Activated B cell treated with CpG ODN at 0.5 μM for 24 hours (primary cell): ENCODE results near the gene SLIT3. TPM values are rescaled to one million over a fixed set of nuclear protein-coding genes. Genes with fewer than 3 reads are reported as not detected.

Source experiments
- ATAC-seq: fragments of 200-7000 bp; cut with Tn5 transposase; one replicate; pipeline ENCODE4 v1.10.0; 2021; ENCODE audit warnings: low read depth, mild to moderate bottlenecking, moderate library complexity
- CTCF ChIA-PET: fragments of 350-600 bp; sonication (Branson Sonifier 250); formaldehyde crosslinking; loops from one replicate; lab custom pipeline; 2021; ENCODE audit warnings: antibody characterized with exemption; lab: Charles Lee
- POLR2A ChIA-PET: fragments of 350-600 bp; sonication (Branson Sonifier 250); formaldehyde crosslinking; loops from one replicate; lab custom pipeline; 2021; ENCODE audit warnings: antibody characterized with exemption; lab: Charles Lee
- DNase-seq: peaks from one replicate; pipeline ENCODE4 v3.0.0; 2022
- H3K27ac Mint-ChIP-seq: one replicate; pipeline ENCODE4 v1.8.0; 2020; ENCODE audit warnings: mixed read lengths
- H3K27me3 Mint-ChIP-seq: one replicate; pipeline ENCODE4 v1.8.0; 2021; ENCODE audit warnings: mixed read lengths
- H3K36me3 Mint-ChIP-seq: one replicate; pipeline ENCODE4 v1.8.0; 2021; ENCODE audit warnings: low read depth, mixed read lengths
- H3K4me1 Mint-ChIP-seq: one replicate; pipeline ENCODE4 v1.8.0; 2021; ENCODE audit warnings: mixed read lengths
- H3K4me3 Mint-ChIP-seq: one replicate; pipeline ENCODE4 v1.8.0; 2020; ENCODE audit warnings: mild to moderate bottlenecking, mixed read lengths
- H3K9me3 Mint-ChIP-seq: one replicate; pipeline ENCODE4 v1.8.0; 2020; ENCODE audit warnings: mixed read lengths
- intact Hi-C: fragments of 100-400 bp; cut with micrococcal nuclease; formaldehyde crosslinking; loops from one replicate; pipeline ENCODE4 v1.15.1; 2024
- total RNA-seq: library from RNA; stranded (reverse); gene quantifications from 2 replicates; pipeline ENCODE4 v1.2.3, GENCODE V29; 2022
- TF ChIP-seq, protein P1 (sequence below): fragments of 200-600 bp; IDR thresholded peaks from one replicate; pipeline ENCODE4 v1.8.0; 2022; ENCODE audit warnings: antibody characterized with exemption, mild to moderate bottlenecking

The SLIT3 gene
- total RNA-seq, 1 donor from 2014 or later: not detected

- DNase-seq: no peak
- ChIA-PET POLR2A (no interaction called here), CTCF (no interaction called here)
- no peaks in the 10 kb centered on the region for H3K27me3 Mint-ChIP-seq
- TF ChIP-seq, protein P1, sequence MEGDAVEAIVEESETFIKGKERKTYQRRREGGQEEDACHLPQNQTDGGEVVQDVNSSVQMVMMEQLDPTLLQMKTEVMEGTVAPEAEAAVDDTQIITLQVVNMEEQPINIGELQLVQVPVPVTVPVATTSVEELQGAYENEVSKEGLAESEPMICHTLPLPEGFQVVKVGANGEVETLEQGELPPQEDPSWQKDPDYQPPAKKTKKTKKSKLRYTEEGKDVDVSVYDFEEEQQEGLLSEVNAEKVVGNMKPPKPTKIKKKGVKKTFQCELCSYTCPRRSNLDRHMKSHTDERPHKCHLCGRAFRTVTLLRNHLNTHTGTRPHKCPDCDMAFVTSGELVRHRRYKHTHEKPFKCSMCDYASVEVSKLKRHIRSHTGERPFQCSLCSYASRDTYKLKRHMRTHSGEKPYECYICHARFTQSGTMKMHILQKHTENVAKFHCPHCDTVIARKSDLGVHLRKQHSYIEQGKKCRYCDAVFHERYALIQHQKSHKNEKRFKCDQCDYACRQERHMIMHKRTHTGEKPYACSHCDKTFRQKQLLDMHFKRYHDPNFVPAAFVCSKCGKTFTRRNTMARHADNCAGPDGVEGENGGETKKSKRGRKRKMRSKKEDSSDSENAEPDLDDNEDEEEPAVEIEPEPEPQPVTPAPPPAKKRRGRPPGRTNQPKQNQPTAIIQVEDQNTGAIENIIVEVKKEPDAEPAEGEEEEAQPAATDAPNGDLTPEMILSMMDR: no peak
- intact Hi-C loops: no loop called here
- no peaks in the 10 kb centered on the region for H3K9me3 Mint-ChIP-seq
- no peaks in the 10 kb centered on the region for H3K36me3 Mint-ChIP-seq
- no peak for ATAC-seq
- H3K4me3 Mint-ChIP-seq: no peak overlapping the region
- no peaks in the 10 kb centered on the region for H3K4me1 Mint-ChIP-seq
- H3K27ac Mint-ChIP-seq: no peak overlapping the region
Observed at GRCh38 chr5:169288066-169288930, 12.6 kb downstream of the SLIT3 start.

DNA sequence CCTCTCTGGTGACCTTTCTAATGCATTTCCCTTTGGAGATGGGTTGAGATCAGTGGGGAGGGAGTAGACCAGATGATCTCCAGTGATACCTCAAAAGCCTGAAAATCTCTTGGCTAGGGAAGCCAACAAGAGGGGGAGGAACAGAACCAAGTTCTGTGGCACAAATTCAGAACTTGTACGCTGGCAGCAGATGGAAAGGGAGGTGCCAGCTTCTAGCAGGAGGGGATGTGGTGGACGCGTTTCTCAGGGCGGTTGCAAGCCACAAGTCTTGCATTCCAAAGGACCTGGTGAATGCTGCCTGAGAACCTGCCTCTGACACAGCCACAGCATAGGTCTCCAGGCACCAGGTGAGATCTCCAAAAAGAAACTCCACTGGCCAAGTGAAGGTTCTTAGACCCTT lies 13.4 kb downstream of the SLIT3 start:
- no peak overlapping the region for H3K27ac Mint-ChIP-seq
- intact Hi-C loops: no loop called here
- no peak overlapping the region for H3K4me3 Mint-ChIP-seq
- TF ChIP-seq, protein P1: no peak
- no peaks in the 10 kb centered on the region for H3K27me3 Mint-ChIP-seq
- no peaks in the 10 kb centered on the region for H3K9me3 Mint-ChIP-seq
- POLR2A ChIA-PET: no interaction called here
- no peak for ATAC-seq
- no peak for DNase-seq
- CTCF ChIA-PET: no interaction called here
- H3K4me1 Mint-ChIP-seq: no peaks in the 10 kb centered on the region
- no peaks in the 10 kb centered on the region for H3K36me3 Mint-ChIP-seq

GRCh38 chr5:169286572-169287300 lies 14.2 kb downstream of the SLIT3 start:
- no peak overlapping the region for H3K4me3 Mint-ChIP-seq
- CTCF ChIA-PET: no interaction called here
- DNase-seq: no peak

GRCh38 chr5:169283887-169284286 lies 17.1 kb downstream of the SLIT3 start:
- Mint-ChIP-seq H3K4me3 (no peak overlapping the region), H3K27ac (no peak overlapping the region), H3K27me3 (no peaks in the 10 kb centered on the region), H3K9me3 (no peaks in the 10 kb centered on the region), H3K4me1 (no peaks in the 10 kb centered on the region), H3K36me3 (no peaks in the 10 kb centered on the region)
- intact Hi-C loops: no loop called here
- ATAC-seq (no peak), DNase-seq (no peak)
- TF ChIP-seq, protein P1: no peak
- POLR2A ChIA-PET: no interaction called here
- CTCF ChIA-PET: no interaction called here

More at GRCh38 chr5:169286572-169287300, 14.2 kb downstream of the SLIT3 start:
- TF ChIP-seq, protein P1: no peak
- Mint-ChIP-seq H3K27ac (no peak overlapping the region), H3K9me3 (no peaks in the 10 kb centered on the region), H3K36me3 (no peaks in the 10 kb centered on the region), H3K4me1 (no peaks in the 10 kb centered on the region), H3K27me3 (no peaks in the 10 kb centered on the region)
- intact Hi-C loops: no loop called here
- POLR2A ChIA-PET: no interaction called here
- no peak for ATAC-seq

DNA sequence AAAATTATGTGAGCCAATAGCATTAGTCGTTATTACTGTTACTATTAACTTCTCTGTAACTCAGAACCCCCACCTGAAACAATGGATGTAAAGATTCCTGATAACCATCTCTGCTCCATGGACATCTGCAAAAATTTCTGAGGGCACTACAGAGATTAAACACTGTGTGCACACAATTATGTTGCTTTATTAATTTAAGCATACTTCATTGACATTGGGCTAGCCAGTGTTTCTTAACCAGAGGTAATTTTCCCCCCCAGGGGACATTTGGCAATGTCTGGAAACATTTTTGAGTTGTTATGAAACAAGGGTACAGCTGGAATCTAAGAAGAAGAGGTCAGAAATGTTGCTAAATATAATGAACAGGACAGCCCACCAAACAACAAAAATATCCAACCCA lies 19.3 kb downstream of the SLIT3 start:
- H3K4me1 Mint-ChIP-seq: no peaks in the 10 kb centered on the region

More for the DNA sequence above, 19.3 kb downstream of the SLIT3 start:
- H3K4me3 Mint-ChIP-seq: no peak overlapping the region
- H3K27me3 Mint-ChIP-seq: no peaks in the 10 kb centered on the region
- no peak for ATAC-seq
- POLR2A ChIA-PET: no interaction called here
- TF ChIP-seq, protein P1: no peak
- intact Hi-C loops: no loop called here
- no peaks in the 10 kb centered on the region for H3K36me3 Mint-ChIP-seq
- H3K27ac Mint-ChIP-seq: no peak overlapping the region
- no peaks in the 10 kb centered on the region for H3K9me3 Mint-ChIP-seq
- DNase-seq: no peak
- CTCF ChIA-PET: no interaction called here
